HepG2 (cell line): ENCODE measurements around the gene IKZF5. TPM values are rescaled to one million over a fixed set of nuclear protein-coding genes. Genes with fewer than 3 reads are reported as not detected.

Source experiments
- AGO1 ChIP-seq: fragments of 200-400 bp; formaldehyde crosslinking; IDR thresholded peaks from 2 replicates; pipeline ENCODE4 v1.6.1; 2017; ENCODE audit warnings: mild to moderate bottlenecking, low read depth, low read length, moderate library complexity; ENCODE audit not compliant: poor library complexity, severe bottlenecking
- ARID5B ChIP-seq: IDR thresholded peaks from 2 replicates; pipeline ENCODE4 v1.4.0; 2020; ENCODE audit warnings: mild to moderate bottlenecking, missing genetic modification reagents
- ELF1 ChIP-seq: sonication (generic); formaldehyde crosslinking; IDR thresholded peaks from 2 replicates; pipeline ENCODE4 v1.4.0; 2020; ENCODE audit warnings: missing genetic modification reagents
- MTF2 ChIP-seq: sonication (generic); formaldehyde crosslinking; IDR thresholded peaks from 2 replicates; pipeline ENCODE4 v1.5.0; 2020; ENCODE audit warnings: missing genetic modification reagents, borderline replicate concordance
- NONO ChIP-seq, 2 experiments: fragments of 450-650 bp in 1 of 2; sonication (generic) in 1 of 2; formaldehyde crosslinking in 1 of 2; IDR thresholded peaks in 1 of 2; conservative IDR thresholded peaks in 1 of 2; 2 replicates each; pipeline versions ENCODE4 v1.6.1 to v1.8.0; 2017 to 2022; ENCODE audit warnings: mild to moderate bottlenecking in 1 of 2, missing genetic modification reagents in 1 of 2, moderate library complexity in 1 of 2
- SAFB2 ChIP-seq: sonication (generic); formaldehyde crosslinking; IDR thresholded peaks from 2 replicates; pipeline ENCODE4 v1.5.1; 2020; ENCODE audit warnings: missing genetic modification reagents, low read depth, mild to moderate bottlenecking, borderline replicate concordance
- SMAD9 ChIP-seq: sonication (generic); formaldehyde crosslinking; IDR thresholded peaks from 2 replicates; pipeline ENCODE4 v1.5.1; 2020; ENCODE audit warnings: mild to moderate bottlenecking, missing genetic modification reagents
- TMF1 ChIP-seq: sonication (generic); formaldehyde crosslinking; IDR thresholded peaks from 2 replicates; pipeline ENCODE4 v1.8.1; 2022; ENCODE audit warnings: low read depth, missing genetic modification reagents
- UBTF ChIP-seq: sonication (generic); formaldehyde crosslinking; IDR thresholded peaks from 2 replicates; pipeline ENCODE4 v1.4.0; 2020; ENCODE audit warnings: mild to moderate bottlenecking, missing genetic modification reagents
- ZFYVE20 ChIP-seq: sonication (generic); formaldehyde crosslinking; IDR thresholded peaks from 2 replicates; pipeline ENCODE4 v1.8.0; 2023; ENCODE audit warnings: low read depth, mild to moderate bottlenecking, moderate library complexity, missing genetic modification reagents, borderline replicate concordance
- ZMYM3 ChIP-seq: sonication (generic); formaldehyde crosslinking; IDR thresholded peaks from 2 replicates; pipeline ENCODE4 v1.5.1; 2020; ENCODE audit warnings: mild to moderate bottlenecking, missing genetic modification reagents
- ZMYM4 ChIP-seq: sonication (generic); formaldehyde crosslinking; IDR thresholded peaks from 2 replicates; pipeline ENCODE4 v1.8.1; 2023; ENCODE audit warnings: mild to moderate bottlenecking, missing genetic modification reagents
- ZNF350 ChIP-seq: sonication (generic); formaldehyde crosslinking; IDR thresholded peaks from 2 replicates; pipeline ENCODE4 v1.4.0; 2020; ENCODE audit warnings: mild to moderate bottlenecking, low read depth, missing genetic modification reagents, borderline replicate concordance
- ZNF501 ChIP-seq: sonication (generic); formaldehyde crosslinking; IDR thresholded peaks from 2 replicates; pipeline ENCODE4 v1.5.1; 2020; ENCODE audit warnings: mild to moderate bottlenecking, moderate library complexity, missing genetic modification reagents
- polyA plus RNA-seq, 8 experiments: library from polyadenylated mRNA; depleted of rRNA in 3 of 8; stranded (reverse) in 7 of 8; unstranded in 1 of 8; fragments of >200 nt; fragmentation: Illumina TruSeq in 4 of 8; extraction: Trizol in 4 of 8; gene quantifications; 2 replicates each; pipeline versions ENCODE4 v1.2.1 to v1.2.3, GENCODE V29; 2011 to 2016; ENCODE audit warnings: low read depth in 4 of 8, missing spikeins in 1 of 8, mixed read lengths in 1 of 8; ENCODE audit not compliant: insufficient read depth in 1 of 8
- total RNA-seq, 5 experiments: library from RNA; depleted of rRNA; stranded (reverse); fragments of >200 nt; fragmentation: Illumina TruSeq; extraction: Trizol; gene quantifications; 2 replicates each; pipeline ENCODE4 v1.2.3, GENCODE V29; 2016; ENCODE audit warnings: low read depth in 1 of 5
- TF ChIP-seq, protein P1 (sequence below): sonication (generic); formaldehyde crosslinking; IDR thresholded peaks from 2 replicates; pipeline ENCODE4 v1.4.0; 2020; ENCODE audit warnings: missing genetic modification reagents

Gene IKZF5
- total and polyA plus RNA-seq, 2 of the 13 experiments (the other 11 are each of a cell fraction or from before 2014, with no cell fraction given), result 3.7 to 12.0 TPM

- TF ChIP-seq, protein P1, sequence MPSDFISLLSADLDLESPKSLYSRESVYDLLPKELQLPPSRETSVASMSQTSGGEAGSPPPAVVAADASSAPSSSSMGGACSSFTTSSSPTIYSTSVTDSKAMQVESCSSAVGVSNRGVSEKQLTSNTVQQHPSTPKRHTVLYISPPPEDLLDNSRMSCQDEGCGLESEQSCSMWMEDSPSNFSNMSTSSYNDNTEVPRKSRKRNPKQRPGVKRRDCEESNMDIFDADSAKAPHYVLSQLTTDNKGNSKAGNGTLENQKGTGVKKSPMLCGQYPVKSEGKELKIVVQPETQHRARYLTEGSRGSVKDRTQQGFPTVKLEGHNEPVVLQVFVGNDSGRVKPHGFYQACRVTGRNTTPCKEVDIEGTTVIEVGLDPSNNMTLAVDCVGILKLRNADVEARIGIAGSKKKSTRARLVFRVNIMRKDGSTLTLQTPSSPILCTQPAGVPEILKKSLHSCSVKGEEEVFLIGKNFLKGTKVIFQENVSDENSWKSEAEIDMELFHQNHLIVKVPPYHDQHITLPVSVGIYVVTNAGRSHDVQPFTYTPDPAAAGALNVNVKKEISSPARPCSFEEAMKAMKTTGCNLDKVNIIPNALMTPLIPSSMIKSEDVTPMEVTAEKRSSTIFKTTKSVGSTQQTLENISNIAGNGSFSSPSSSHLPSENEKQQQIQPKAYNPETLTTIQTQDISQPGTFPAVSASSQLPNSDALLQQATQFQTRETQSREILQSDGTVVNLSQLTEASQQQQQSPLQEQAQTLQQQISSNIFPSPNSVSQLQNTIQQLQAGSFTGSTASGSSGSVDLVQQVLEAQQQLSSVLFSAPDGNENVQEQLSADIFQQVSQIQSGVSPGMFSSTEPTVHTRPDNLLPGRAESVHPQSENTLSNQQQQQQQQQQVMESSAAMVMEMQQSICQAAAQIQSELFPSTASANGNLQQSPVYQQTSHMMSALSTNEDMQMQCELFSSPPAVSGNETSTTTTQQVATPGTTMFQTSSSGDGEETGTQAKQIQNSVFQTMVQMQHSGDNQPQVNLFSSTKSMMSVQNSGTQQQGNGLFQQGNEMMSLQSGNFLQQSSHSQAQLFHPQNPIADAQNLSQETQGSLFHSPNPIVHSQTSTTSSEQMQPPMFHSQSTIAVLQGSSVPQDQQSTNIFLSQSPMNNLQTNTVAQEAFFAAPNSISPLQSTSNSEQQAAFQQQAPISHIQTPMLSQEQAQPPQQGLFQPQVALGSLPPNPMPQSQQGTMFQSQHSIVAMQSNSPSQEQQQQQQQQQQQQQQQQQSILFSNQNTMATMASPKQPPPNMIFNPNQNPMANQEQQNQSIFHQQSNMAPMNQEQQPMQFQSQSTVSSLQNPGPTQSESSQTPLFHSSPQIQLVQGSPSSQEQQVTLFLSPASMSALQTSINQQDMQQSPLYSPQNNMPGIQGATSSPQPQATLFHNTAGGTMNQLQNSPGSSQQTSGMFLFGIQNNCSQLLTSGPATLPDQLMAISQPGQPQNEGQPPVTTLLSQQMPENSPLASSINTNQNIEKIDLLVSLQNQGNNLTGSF (CRISPR knock-in tag), result no peak
- TF ChIP-seq UBTF (CRISPR knock-in tag) (peak; percentile 73), SMAD9 (CRISPR knock-in tag) (peak; percentile 82), ZFYVE20 (CRISPR knock-in tag) (peak; percentile 76; the same call in 1 of the 2 replicates), ZNF501 (CRISPR knock-in tag) (peak; percentile 57; the same call in 1 of the 2 replicates), ZMYM3 (0 out of 2 replicates have a peak, but pooled peaks have one; percentile 39), ELF1 (CRISPR knock-in tag) (no peak), ARID5B (CRISPR knock-in tag) (0 out of 2 replicates have a peak, but pooled peaks have one; percentile 52), AGO1 (no peak), ZMYM4 (peak; percentile 92), NONO (IDR thresholded peaks at IDR 0.05) (no peak), NONO (CRISPR knock-in tag; conservative IDR thresholded peaks at IDR 0.05) (peak; percentile 86), TMF1 (CRISPR knock-in tag) (peak; percentile 67; the same call in 1 of the 2 replicates), ZNF350 (CRISPR knock-in tag) (peak; percentile 51; the same call in 1 of the 2 replicates), SAFB2 (CRISPR knock-in tag) (0 out of 2 replicates have a peak, but pooled peaks have one; percentile 22), MTF2 (CRISPR knock-in tag) (no peak)
Observed at GRCh38 chr10:122980209-122981065, 28.2 kb downstream of the IKZF5 start, which contains the start of gene PSTK (continued).
